Measurements from ENCODE around the gene PPP1R12B. TPM values are rescaled to one million over a fixed set of nuclear protein-coding genes. Genes with fewer than 3 reads are reported as not detected.
"Not testable (repeated sequence)": the region's sequence is repeated elsewhere in the genome, so short reads cannot be mapped to it uniquely, and the experiment has no call there.

Gene PPP1R12B
- polyA plus RNA-seq, 1 experiment, result 38.6 TPM

DNA sequence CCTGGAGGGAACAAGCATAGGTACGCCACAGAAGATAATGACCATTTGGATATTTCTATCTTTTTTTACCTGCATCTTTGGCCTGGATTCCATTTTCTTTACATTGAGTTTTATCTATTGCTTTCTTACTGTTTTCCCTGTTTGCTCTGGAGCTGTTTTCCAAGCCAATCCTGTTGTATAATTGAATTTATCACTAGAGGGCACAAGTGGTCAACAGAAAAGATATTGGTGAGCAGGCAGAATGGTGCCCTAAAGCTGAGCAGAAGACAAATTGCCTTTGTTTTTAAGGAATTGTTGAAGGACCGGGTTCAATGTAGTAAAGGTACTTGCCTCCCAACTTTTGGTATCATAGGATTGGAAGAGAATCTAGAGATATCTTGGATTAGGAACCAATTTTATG, 152.8 kb downstream of the PPP1R12B start:
- no peaks in the 10 kb centered on the region for H3K27me3 ChIP-seq (ENCODE audit: control insufficient read depth, insufficient read depth, low read length)
- no peak overlapping the region for H3K27ac ChIP-seq (ENCODE audit: low read depth, low read length)
- ChIA-PET POLR2A (no interaction called here), CTCF (interaction anchor here (0.7 to 4.5 kb wide), 11 partner anchors 37 to 219 kb away, joined by 3 to 38 read pairs (median 4); no protein-coding TSS in a partner anchor)
- TF ChIP-seq, protein P1, sequence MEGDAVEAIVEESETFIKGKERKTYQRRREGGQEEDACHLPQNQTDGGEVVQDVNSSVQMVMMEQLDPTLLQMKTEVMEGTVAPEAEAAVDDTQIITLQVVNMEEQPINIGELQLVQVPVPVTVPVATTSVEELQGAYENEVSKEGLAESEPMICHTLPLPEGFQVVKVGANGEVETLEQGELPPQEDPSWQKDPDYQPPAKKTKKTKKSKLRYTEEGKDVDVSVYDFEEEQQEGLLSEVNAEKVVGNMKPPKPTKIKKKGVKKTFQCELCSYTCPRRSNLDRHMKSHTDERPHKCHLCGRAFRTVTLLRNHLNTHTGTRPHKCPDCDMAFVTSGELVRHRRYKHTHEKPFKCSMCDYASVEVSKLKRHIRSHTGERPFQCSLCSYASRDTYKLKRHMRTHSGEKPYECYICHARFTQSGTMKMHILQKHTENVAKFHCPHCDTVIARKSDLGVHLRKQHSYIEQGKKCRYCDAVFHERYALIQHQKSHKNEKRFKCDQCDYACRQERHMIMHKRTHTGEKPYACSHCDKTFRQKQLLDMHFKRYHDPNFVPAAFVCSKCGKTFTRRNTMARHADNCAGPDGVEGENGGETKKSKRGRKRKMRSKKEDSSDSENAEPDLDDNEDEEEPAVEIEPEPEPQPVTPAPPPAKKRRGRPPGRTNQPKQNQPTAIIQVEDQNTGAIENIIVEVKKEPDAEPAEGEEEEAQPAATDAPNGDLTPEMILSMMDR (IDR thresholded peaks at IDR 0.05; ENCODE audit: low read depth, low read length), result peak; percentile 58
- no peaks in the 10 kb centered on the region for H3K9me3 ChIP-seq (ENCODE audit: control insufficient read depth, insufficient read depth, low read length)
- DNase-seq (ENCODE audit: low read depth, low spot score), result no peak
- no peak overlapping the region for H3K4me3 ChIP-seq (ENCODE audit: low read depth, low read length)

DNA sequence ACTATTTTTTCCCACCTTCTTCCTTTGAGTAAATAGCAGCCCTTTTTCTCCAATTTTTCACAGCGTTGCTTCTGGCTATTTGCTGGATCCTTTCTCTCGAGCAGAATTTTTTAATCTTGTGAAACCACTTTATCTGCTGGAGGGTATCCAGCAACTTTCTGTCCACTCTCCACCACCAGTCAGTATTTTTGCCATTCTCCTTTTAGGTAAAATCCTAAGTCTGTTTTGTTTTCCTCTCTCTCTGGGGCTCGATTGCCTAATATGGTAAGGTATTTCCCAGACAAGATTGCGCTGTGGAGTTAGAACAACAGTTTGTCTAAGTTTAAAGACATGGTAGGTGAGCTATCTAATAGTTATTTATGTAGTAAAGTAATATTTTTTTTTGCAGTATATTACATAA, 156.9 kb downstream of the PPP1R12B start:
- Histone ChIP-seq H3K4me3 (ENCODE audit: low read depth, low read length) (no peak overlapping the region), H3K27ac (ENCODE audit: low read depth, low read length) (peak overlapping the region; percentile 87), H3K9me3 (ENCODE audit: control insufficient read depth, insufficient read depth, low read length) (no peaks in the 10 kb centered on the region), H3K27me3 (ENCODE audit: control insufficient read depth, insufficient read depth, low read length) (no peaks in the 10 kb centered on the region)
- peak; percentile 75 for DNase-seq (ENCODE audit: low read depth, low spot score)
- TF ChIP-seq, protein P1 (IDR thresholded peaks at IDR 0.05; ENCODE audit: low read depth, low read length), result no peak
- POLR2A ChIA-PET, result interaction anchor here (0.7 to 1.2 kb wide), 4 partner anchors 34 to 164 kb away, joined by 3 read pairs; no protein-coding TSS in a partner anchor
- CTCF ChIA-PET, result interaction anchor here (1.2 to 2.1 kb wide), 3 partner anchors 72 to 215 kb away, joined by 3 to 15 read pairs (median 5); no protein-coding TSS in a partner anchor

DNA sequence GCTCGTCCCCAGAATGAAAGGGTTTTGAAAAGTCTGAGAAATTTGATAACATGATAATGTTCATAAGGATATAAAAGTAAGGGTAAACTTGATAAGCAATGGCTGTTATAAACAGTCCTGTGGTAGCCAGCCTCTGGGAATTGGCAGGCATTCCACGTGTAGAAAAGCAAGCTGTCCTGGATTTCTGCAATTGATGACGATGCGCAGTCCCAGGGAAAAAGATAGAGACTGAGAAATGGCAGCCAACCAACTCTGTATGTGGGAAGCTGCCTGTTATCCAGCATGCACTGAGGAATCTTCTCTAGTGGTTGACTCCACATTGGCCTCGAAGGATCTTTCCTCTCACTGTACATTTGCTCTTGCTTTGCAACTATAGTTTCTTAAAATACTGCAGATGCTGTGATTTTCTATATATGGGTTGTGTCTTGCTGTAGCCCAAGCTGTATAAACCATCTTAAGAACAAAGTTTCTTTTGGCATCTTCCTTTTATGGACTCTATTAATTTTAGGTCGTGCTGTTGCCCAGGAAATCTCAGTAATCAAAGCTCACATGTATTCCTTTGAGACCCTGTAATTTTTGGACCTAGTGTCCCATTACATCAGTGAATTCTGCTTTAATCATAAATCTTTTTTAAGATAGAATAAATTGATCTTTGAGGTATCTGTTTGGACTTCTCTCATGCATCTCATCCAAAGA, 157.5 kb downstream of the PPP1R12B start:
- H3K27ac ChIP-seq (ENCODE audit: low read depth, low read length), result peak overlapping the region; percentile 84
- H3K9me3 ChIP-seq (ENCODE audit: control insufficient read depth, insufficient read depth, low read length); H3K27me3 ChIP-seq (ENCODE audit: control insufficient read depth, insufficient read depth, low read length); H3K4me3 ChIP-seq (ENCODE audit: low read depth, low read length): not testable (repeated sequence)
- peak; percentile 58 for DNase-seq (ENCODE audit: low read depth, low spot score)
- POLR2A ChIA-PET, result interaction anchor here (0.7 to 1.2 kb wide), 4 partner anchors 33 to 165 kb away, joined by 3 read pairs; no protein-coding TSS in a partner anchor
- CTCF ChIA-PET, result interaction anchor here (0.8 to 2.1 kb wide), 6 partner anchors 56 to 214 kb away, joined by 3 to 15 read pairs (median 4); no protein-coding TSS in a partner anchor

DNA sequence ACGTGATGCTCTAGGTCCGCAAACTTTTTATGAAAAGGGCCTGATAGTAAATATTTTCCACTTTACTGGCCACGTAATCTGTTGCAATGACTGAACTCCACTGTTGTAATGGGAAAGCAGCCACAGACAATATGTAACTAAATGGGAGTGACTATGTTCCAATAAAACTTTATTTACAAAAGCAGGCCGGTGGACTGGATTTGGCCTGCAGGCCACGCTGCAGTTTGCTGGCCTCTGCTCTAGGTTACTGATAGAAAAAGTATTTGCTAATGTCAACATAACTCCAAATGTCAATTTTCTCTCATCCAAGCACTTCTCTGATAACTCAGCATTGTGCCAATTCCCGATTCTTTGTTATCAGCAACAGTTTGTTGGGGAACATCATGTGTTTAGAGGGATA, 160.4 kb downstream of the PPP1R12B start:
- POLR2A ChIA-PET; H3K27me3 ChIP-seq (ENCODE audit: control insufficient read depth, insufficient read depth, low read length); H3K9me3 ChIP-seq (ENCODE audit: control insufficient read depth, insufficient read depth, low read length); H3K4me3 ChIP-seq (ENCODE audit: low read depth, low read length); H3K27ac ChIP-seq (ENCODE audit: low read depth, low read length); DNase-seq (ENCODE audit: low read depth, low spot score); CTCF ChIA-PET: not testable (repeated sequence)

DNA sequence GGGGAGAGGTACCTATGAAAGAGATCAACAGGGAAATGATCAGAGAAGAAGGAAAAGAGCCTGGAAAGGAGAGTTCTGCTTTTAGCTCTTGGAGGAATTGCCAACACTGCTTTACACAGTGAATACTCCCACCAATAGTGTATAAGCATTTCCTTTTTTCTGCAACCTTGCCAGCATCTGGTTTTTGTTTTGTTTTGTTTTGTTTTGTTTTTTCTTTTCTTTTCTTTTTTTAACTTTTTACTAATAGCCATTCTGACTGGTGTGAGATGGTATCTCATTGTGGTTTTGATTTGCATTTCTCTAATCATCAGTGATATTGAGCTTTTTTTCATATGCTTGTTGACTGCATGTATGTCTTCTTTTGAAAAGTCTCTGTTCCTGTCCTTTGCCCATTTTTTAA, 165.4 kb downstream of the PPP1R12B start:
- POLR2A ChIA-PET; H3K27ac ChIP-seq (ENCODE audit: low read depth, low read length); H3K9me3 ChIP-seq (ENCODE audit: control insufficient read depth, insufficient read depth, low read length); DNase-seq (ENCODE audit: low read depth, low spot score); CTCF ChIA-PET; H3K27me3 ChIP-seq (ENCODE audit: control insufficient read depth, insufficient read depth, low read length); H3K4me3 ChIP-seq (ENCODE audit: low read depth, low read length): not testable (repeated sequence)

DNA sequence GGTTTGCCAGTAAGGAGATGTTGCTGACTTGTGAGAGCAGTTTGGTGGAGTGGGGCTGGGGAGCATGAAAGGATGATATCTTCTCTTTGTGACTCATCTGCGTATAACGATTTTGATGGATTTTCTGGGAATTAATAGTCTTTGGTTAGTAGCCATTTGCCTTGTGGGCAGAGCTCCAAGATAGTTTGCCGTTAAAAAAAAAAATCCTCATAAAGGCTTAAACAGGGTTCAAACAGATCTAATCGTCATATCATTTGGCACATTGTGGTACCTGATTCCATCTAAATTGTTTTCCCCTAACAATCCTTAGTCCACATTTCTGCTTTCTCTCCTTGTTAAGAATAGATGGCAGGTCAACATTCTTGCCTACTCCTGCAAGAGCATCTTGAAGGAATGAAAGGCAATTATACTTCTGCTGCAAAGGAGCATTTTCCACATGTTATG, 168.0 kb downstream of the PPP1R12B start:
- Histone ChIP-seq H3K27ac (ENCODE audit: low read depth, low read length) (no peak overlapping the region), H3K4me3 (ENCODE audit: low read depth, low read length) (no peak overlapping the region), H3K9me3 (ENCODE audit: control insufficient read depth, insufficient read depth, low read length) (no peaks in the 10 kb centered on the region), H3K27me3 (ENCODE audit: control insufficient read depth, insufficient read depth, low read length) (no peaks in the 10 kb centered on the region)
- TF ChIP-seq, protein P1 (IDR thresholded peaks at IDR 0.05; ENCODE audit: low read depth, low read length), result no peak
- no peak for DNase-seq (ENCODE audit: low read depth, low spot score)
- ChIA-PET CTCF (interaction anchor here (1.1 to 2.3 kb wide), 2 partner anchors 55 to 87 kb away, joined by 3 to 6 read pairs; no protein-coding TSS in a partner anchor), POLR2A (no interaction called here)

DNA sequence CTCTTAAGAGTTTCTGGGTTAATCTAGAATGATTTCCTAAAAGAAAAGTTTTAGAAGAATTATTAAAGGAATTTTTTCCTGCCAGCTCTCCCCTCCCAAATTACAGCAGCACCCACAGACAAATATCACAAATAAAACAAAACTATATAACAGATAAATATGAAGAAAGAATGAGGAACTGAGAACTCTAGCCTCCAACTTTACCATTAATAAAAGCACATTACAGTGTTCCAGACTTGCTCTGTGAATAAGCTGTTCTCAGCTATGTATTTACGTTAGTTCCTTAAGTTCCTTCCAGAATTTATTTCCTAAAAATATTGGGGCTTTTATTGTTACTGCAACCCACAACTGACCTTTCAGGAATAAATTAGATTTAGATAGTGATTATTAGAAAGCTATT, 168.6 kb downstream of the PPP1R12B start:
- H3K9me3 ChIP-seq (ENCODE audit: control insufficient read depth, insufficient read depth, low read length); H3K4me3 ChIP-seq (ENCODE audit: low read depth, low read length); POLR2A ChIA-PET; H3K27ac ChIP-seq (ENCODE audit: low read depth, low read length); DNase-seq (ENCODE audit: low read depth, low spot score); H3K27me3 ChIP-seq (ENCODE audit: control insufficient read depth, insufficient read depth, low read length): not testable (repeated sequence)
- CTCF ChIA-PET, result interaction anchor here (1.1 to 2.3 kb wide), 2 partner anchors 55 to 86 kb away, joined by 3 to 6 read pairs; no protein-coding TSS in a partner anchor

DNA sequence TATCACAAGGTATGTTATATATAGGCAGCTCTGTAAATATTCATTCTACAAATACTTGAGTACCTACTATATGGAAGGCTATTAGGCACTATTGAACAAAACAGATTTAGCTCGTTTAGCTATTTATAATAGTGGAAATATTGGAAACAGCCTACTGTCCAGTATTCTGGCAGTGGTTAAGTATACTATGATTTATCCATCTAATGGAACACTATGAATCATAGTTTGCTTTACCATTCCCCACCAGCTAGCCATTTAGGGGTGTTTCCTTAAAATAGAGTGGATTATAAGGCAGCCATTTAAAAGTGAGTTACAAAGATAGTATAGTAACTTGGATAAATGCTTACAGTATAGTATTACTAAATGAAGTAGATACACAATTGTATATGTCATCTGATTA, 169.7 kb downstream of the PPP1R12B start:
- DNase-seq (ENCODE audit: low read depth, low spot score); H3K9me3 ChIP-seq (ENCODE audit: control insufficient read depth, insufficient read depth, low read length); H3K4me3 ChIP-seq (ENCODE audit: low read depth, low read length); POLR2A ChIA-PET; H3K27me3 ChIP-seq (ENCODE audit: control insufficient read depth, insufficient read depth, low read length); H3K27ac ChIP-seq (ENCODE audit: low read depth, low read length): not testable (repeated sequence)
- CTCF ChIA-PET, result interaction anchor here (2.3 kb wide), 1 partner anchor 54 kb away, joined by 6 read pairs; no protein-coding TSS in a partner anchor

DNA sequence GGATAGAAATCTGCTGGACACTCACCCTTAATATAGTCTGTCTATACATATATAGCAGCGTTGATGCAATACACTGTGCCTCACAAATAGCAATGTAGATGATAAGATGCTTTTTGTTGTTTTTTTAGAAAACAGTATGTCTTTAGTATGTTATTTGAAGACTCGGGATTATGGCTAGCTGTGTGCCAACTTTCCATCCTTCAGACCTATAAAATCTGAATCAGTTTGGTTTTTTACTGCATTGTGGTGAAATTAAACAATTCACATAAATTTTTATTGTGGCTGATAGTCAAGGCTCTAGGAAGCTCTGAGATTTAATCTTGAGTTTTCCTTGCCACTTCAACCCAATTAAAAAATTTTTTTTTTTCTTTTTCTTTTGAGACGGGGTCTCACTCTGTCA, 170.4 kb downstream of the PPP1R12B start:
- H3K27ac ChIP-seq (ENCODE audit: low read depth, low read length); H3K9me3 ChIP-seq (ENCODE audit: control insufficient read depth, insufficient read depth, low read length); H3K4me3 ChIP-seq (ENCODE audit: low read depth, low read length); CTCF ChIA-PET; DNase-seq (ENCODE audit: low read depth, low spot score); H3K27me3 ChIP-seq (ENCODE audit: control insufficient read depth, insufficient read depth, low read length); POLR2A ChIA-PET: not testable (repeated sequence)

All from AG04450 (cell line).